ENCODE data around the gene L3MBTL2.

Gene L3MBTL2

GRCh38 chr22:41215926-41216325, 10.8 kb downstream of the L3MBTL2 start:
- no peak for DNase-seq

GRCh38 chr22:41216984-41217383, 11.9 kb downstream of the L3MBTL2 start:
- DNase-seq = no peak

- DNase-seq = no peak
Measured at GRCh38 chr22:41217553-41218157, 12.5 kb downstream of the L3MBTL2 start.

- DNase-seq = no peak
Measured at GRCh38 chr22:41222846-41223507, 17.9 kb downstream of the L3MBTL2 start.

GRCh38 chr22:41223535-41223934, 18.4 kb downstream of the L3MBTL2 start:
- no peak for DNase-seq

GRCh38 chr22:41226723-41227655, 21.9 kb downstream of the L3MBTL2 start:
- DNase-seq = no peak

GRCh38 chr22:41229215-41229614, 24.1 kb downstream of the L3MBTL2 start:
- no peak for DNase-seq

- no peak for DNase-seq
Measured at GRCh38 chr22:41229730-41230400, 24.8 kb downstream of the L3MBTL2 start.

GRCh38 chr22:41230401-41230785, 25.3 kb downstream of the L3MBTL2 start:
- no peak for DNase-seq

- no peak for DNase-seq
Measured at GRCh38 chr22:41231369-41231768, 26.3 kb downstream of the L3MBTL2 start.

- no peak for DNase-seq
Measured at GRCh38 chr22:41234815-41235695, 29.9 kb downstream of the L3MBTL2 start.

- no peak for DNase-seq
Measured at GRCh38 chr22:41237036-41237706, 32.1 kb downstream of the L3MBTL2 start.

GRCh38 chr22:41237707-41238569, 32.8 kb downstream of the L3MBTL2 start:
- no peak for DNase-seq

- no peak for DNase-seq
Measured at GRCh38 chr22:41238570-41239442, 33.7 kb downstream of the L3MBTL2 start.

- no peak for DNase-seq
Measured at GRCh38 chr22:41239443-41240128, 34.5 kb downstream of the L3MBTL2 start.

GRCh38 chr22:41240377-41241132, 35.4 kb downstream of the L3MBTL2 start, which contains the start of gene CHADL:
Gene CHADL (minus strand): TSS chr22:41240931. CDS start chr22:41240881, 50 bp downstream.
- no peak for DNase-seq

GRCh38 chr22:41241133-41241676, 36.1 kb downstream of the L3MBTL2 start:
- DNase-seq = no peak
